Endothelial cell of umbilical vein (primary cell): ENCODE results near the gene RARA. TPM values are rescaled to one million over a fixed set of nuclear protein-coding genes. Genes with fewer than 3 reads are reported as not detected.

Experiments
- BruUV-seq: library from RNA; stranded (reverse); fragments of 400-500 nt; replicated peaks from 2 replicates; lab custom pipeline; 2021; lab: Mats Ljungman, UMichigan
- CTCF ChIA-PET: fragments of 300-600, 350-600 bp; sonication (Branson Sonifier 250); formaldehyde crosslinking; loops from one replicate; lab custom pipeline; 2021; ENCODE audit warnings: antibody characterized with exemption, inconsistent platforms; lab: Charles Lee
- POLR2A ChIA-PET: fragments of 300-600, 350-600 bp; sonication (Branson Sonifier 250); formaldehyde crosslinking; loops from one replicate; lab custom pipeline; 2021; ENCODE audit warnings: antibody characterized with exemption, inconsistent platforms; lab: Charles Lee
- DNase-seq: peaks from one replicate; pipeline ENCODE4 v3.0.0-alpha.2; 2011; ENCODE audit warnings: low read depth, low spot score
- FAIRE-seq: peaks from 2 replicates; lab custom pipeline; 2011; peaks lifted over from hg19 to GRCh38; lab: Jason Lieb, UNC
- H2AFZ ChIP-seq: 2 replicates; pipeline ENCODE4 v1.6.0; 2012; ENCODE audit warnings: low read depth, low read length, control low read depth, inconsistent platforms
- H3K27ac ChIP-seq: 2 replicates; pipeline ENCODE4 v1.5.1; 2011; ENCODE audit warnings: low read depth, mild to moderate bottlenecking, control low read depth, low read length, moderate library complexity; ENCODE audit not compliant: insufficient read depth
- H3K27me3 ChIP-seq, 2 experiments: 2 replicates each; pipeline versions ENCODE4 v1.6.0 to v1.6.1; 2011; ENCODE audit warnings: low read length in 2 of 2, mixed read lengths in 1 of 2; ENCODE audit not compliant: control insufficient read depth in 2 of 2, insufficient read depth in 2 of 2
- H3K36me3 ChIP-seq, 2 experiments: 2 replicates in 1 of 2; 3 replicates in 1 of 2; pipeline ENCODE4 v1.5.1; 2011; ENCODE audit warnings: low read length in 2 of 2, mild to moderate bottlenecking in 1 of 2, moderate library complexity in 1 of 2; ENCODE audit not compliant: control insufficient read depth in 2 of 2, insufficient read depth in 2 of 2; ENCODE audit errors: extremely low read depth in 1 of 2
- H3K4me1 ChIP-seq: 3 replicates; pipeline ENCODE4 v1.5.1; 2011; ENCODE audit warnings: mild to moderate bottlenecking, low read length; ENCODE audit not compliant: control insufficient read depth, insufficient read depth; ENCODE audit errors: extremely low read depth
- H3K4me2 ChIP-seq: 2 replicates; pipeline ENCODE4 v1.6.1; 2011; ENCODE audit warnings: low read length, control low read depth, mixed read lengths; ENCODE audit not compliant: insufficient read depth
- H3K4me3 ChIP-seq, 3 experiments: fragments of 200-600 bp in 1 of 3; sonication (generic), shearing (Covaris generic) in 1 of 3; replicated peaks in 1 of 3; 2 replicates each; pipeline ENCODE4 v1.5.1; 2011 to 2016; ENCODE audit warnings: control low read depth in 3 of 3, low read length in 3 of 3, mild to moderate bottlenecking in 2 of 3, inconsistent platforms in 1 of 3, low read depth in 1 of 3, moderate library complexity in 1 of 3; ENCODE audit not compliant: insufficient read depth in 1 of 3
- H3K79me2 ChIP-seq: 2 replicates; pipeline ENCODE4 v1.6.0; 2012; ENCODE audit warnings: low read length, inconsistent platforms; ENCODE audit not compliant: control insufficient read depth, insufficient read depth
- H3K9ac ChIP-seq: replicated peaks from 2 replicates; pipeline ENCODE3; 2011; ENCODE audit warnings: low read length, control low read depth; ENCODE audit not compliant: insufficient read depth; ENCODE audit errors: extremely low read depth
- H3K9me1 ChIP-seq: replicated peaks from 3 replicates; pipeline ENCODE4 v1.6.0; 2011; ENCODE audit warnings: mild to moderate bottlenecking, low read length; ENCODE audit not compliant: control insufficient read depth, insufficient read depth; ENCODE audit errors: extremely low read depth
- H3K9me3 ChIP-seq: replicated peaks from 2 replicates; pipeline ENCODE4 v1.5.1; 2012; ENCODE audit warnings: low read length, inconsistent platforms; ENCODE audit not compliant: control insufficient read depth, insufficient read depth
- H4K20me1 ChIP-seq: replicated peaks from 2 replicates; pipeline ENCODE3; 2011; ENCODE audit warnings: mild to moderate bottlenecking, low read length; ENCODE audit not compliant: control insufficient read depth, insufficient read depth; ENCODE audit errors: extremely low read depth
- EZH2 ChIP-seq: IDR thresholded peaks from 2 replicates; pipeline ENCODE4 v1.6.1; 2012; ENCODE audit warnings: borderline replicate concordance, low read depth, mild to moderate bottlenecking, moderate library complexity, low read length, inconsistent platforms; ENCODE audit not compliant: severe bottlenecking
- FOS ChIP-seq: IDR thresholded peaks from 2 replicates; pipeline ENCODE4 v1.6.1; 2011; ENCODE audit warnings: mild to moderate bottlenecking, low read length, moderate library complexity, borderline replicate concordance; ENCODE audit not compliant: insufficient read depth
- JUN ChIP-seq: IDR thresholded peaks from 2 replicates; pipeline ENCODE4 v1.6.1; 2011; ENCODE audit warnings: borderline replicate concordance, low read depth; ENCODE audit not compliant: insufficient read length, insufficient read depth
- dilution Hi-C: fragments of 300-500 bp; cut with MboI; formaldehyde crosslinking; loops from one replicate; pipeline ENCODE4 v1.15.0; 2019; ENCODE audit warnings: low sequenced_read_pairs; ENCODE audit not compliant: extremely low pct_ligation_motif_present
- intact Hi-C: fragments of 100-400 bp; cut with micrococcal nuclease; formaldehyde crosslinking; loops from one replicate; pipeline ENCODE4 v1.10.0; 2022
- polyA plus RNA-seq, 4 experiments: library from polyadenylated mRNA; depleted of rRNA in 3 of 4; stranded (reverse) in 3 of 4; unstranded in 1 of 4; fragments of >200 nt; gene quantifications; 2 replicates each; pipeline versions ENCODE4 v1.2.1 to v1.2.3, GENCODE V29; 2011 to 2012; ENCODE audit warnings: missing spikeins in 1 of 4
- total RNA-seq: library from RNA; stranded (reverse); gene quantifications from 2 replicates; pipeline ENCODE4 v1.2.3, GENCODE V29; 2021
- TF ChIP-seq, protein P1 (sequence below), 2 donors: IDR thresholded peaks; 1 replicate in 1 of 2; 2 replicates in 1 of 2; pipeline ENCODE4 v1.5.1; 2011; ENCODE audit warnings: low read length in 2 of 2, mild to moderate bottlenecking in 2 of 2, moderate library complexity in 2 of 2, control low read depth in 1 of 2, inconsistent platforms in 1 of 2, low read depth in 1 of 2; ENCODE audit not compliant: insufficient read depth in 1 of 2; ENCODE audit errors: extremely low read depth in 1 of 2

The RARA gene
- total and polyA plus RNA-seq, 2 donors (not counting 3 experiments of a cell fraction or from before 2014, with no cell fraction given), result 11.9 to 37.8 TPM

DNA sequence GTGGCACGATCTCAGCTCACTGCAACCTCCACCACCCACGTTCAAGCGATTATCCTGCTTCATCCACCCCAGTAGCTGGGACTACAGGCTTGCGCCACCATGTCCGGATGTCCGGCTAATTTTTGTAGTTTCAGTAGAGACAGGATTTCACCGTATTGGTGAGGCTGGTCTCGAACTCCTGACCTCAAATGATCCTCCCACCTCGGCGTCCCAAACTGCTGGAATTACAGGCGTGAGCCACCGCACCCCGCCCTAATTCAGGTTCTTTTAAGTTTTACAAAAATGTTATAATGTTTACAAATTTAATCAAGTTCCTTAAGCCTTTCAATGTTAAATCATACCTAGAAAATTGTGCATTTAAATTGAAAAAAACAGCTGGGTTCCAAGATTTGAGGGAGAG lies 68.9 kb downstream of the RARA start:
- no peak overlapping the region for H3K4me2 ChIP-seq
- no peak overlapping the region for H3K4me3 ChIP-seq
- H3K9ac ChIP-seq, result no peak overlapping the region
- TF ChIP-seq FOS (no peak), EZH2 (no peak)
- TF ChIP-seq, protein P1, sequence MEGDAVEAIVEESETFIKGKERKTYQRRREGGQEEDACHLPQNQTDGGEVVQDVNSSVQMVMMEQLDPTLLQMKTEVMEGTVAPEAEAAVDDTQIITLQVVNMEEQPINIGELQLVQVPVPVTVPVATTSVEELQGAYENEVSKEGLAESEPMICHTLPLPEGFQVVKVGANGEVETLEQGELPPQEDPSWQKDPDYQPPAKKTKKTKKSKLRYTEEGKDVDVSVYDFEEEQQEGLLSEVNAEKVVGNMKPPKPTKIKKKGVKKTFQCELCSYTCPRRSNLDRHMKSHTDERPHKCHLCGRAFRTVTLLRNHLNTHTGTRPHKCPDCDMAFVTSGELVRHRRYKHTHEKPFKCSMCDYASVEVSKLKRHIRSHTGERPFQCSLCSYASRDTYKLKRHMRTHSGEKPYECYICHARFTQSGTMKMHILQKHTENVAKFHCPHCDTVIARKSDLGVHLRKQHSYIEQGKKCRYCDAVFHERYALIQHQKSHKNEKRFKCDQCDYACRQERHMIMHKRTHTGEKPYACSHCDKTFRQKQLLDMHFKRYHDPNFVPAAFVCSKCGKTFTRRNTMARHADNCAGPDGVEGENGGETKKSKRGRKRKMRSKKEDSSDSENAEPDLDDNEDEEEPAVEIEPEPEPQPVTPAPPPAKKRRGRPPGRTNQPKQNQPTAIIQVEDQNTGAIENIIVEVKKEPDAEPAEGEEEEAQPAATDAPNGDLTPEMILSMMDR (IDR thresholded peaks at IDR 0.05; ENCODE audit: extremely low read depth in 1 of 2, insufficient read depth in 1 of 2, low read depth in 1 of 2, low read length in 2 of 2), result no peak
- H3K9me3 ChIP-seq, result no peaks in the 10 kb centered on the region
- no peaks in the 10 kb centered on the region for H3K79me2 ChIP-seq
- no peaks in the 10 kb centered on the region for H3K9me1 ChIP-seq
- dilution Hi-C loops, result no loop called here
- no peaks in the 10 kb centered on the region for H3K4me1 ChIP-seq
- CTCF ChIA-PET, result interaction anchor here (1.4 kb wide), 1 partner anchor 156 kb away, joined by 3 read pairs; no protein-coding TSS in a partner anchor
- FAIRE-seq (no peak), DNase-seq (no peak)
- H3K27ac ChIP-seq, result no peak overlapping the region
- H2AFZ ChIP-seq, result no peak overlapping the region
- POLR2A ChIA-PET, result no interaction called here
- H3K27me3 ChIP-seq, result no peaks in the 10 kb centered on the region
- intact Hi-C loops, result no loop called here
- no peaks in the 10 kb centered on the region for H3K36me3 ChIP-seq
- BruUV-seq, result no TSS peak
- H4K20me1 ChIP-seq, result no peaks in the 10 kb centered on the region

DNA sequence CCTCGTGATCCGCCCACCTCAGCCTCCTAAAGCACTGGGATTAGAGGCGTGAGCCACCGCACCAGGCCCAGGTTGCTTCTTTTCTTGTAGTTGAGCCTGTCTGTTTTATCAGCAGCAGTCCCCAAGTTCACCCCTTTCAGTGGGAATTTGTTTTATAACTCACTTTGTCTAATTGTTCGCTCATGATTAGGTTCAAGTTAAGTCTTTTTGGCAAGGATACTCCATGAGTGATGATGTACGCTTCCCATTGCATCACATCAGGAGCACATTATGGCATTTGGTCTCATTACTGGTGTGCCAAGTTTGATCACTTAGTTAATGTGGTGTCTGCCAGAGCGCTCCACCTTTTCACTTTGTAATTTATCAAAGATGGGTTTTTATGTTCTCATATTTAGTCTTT lies 70.0 kb downstream of the RARA start:
- no peaks in the 10 kb centered on the region for H4K20me1 ChIP-seq
- no peak overlapping the region for H3K4me3 ChIP-seq
- H3K27ac ChIP-seq, result no peak overlapping the region
- ChIA-PET POLR2A (no interaction called here), CTCF (no interaction called here)
- H3K4me1 ChIP-seq, result no peaks in the 10 kb centered on the region
- DNase-seq (no peak), FAIRE-seq (no peak)
- H2AFZ ChIP-seq, result no peak overlapping the region
- no peaks in the 10 kb centered on the region for H3K79me2 ChIP-seq
- no peak overlapping the region for H3K9ac ChIP-seq
- H3K9me1 ChIP-seq, result no peaks in the 10 kb centered on the region
- no peak overlapping the region for H3K4me2 ChIP-seq
- dilution Hi-C loops, result no loop called here
- no peaks in the 10 kb centered on the region for H3K36me3 ChIP-seq
- no TSS peak for BruUV-seq
- H3K27me3 ChIP-seq, result no peaks in the 10 kb centered on the region
- TF ChIP-seq FOS (no peak), JUN (no peak)
- intact Hi-C loops, result no loop called here
- no peaks in the 10 kb centered on the region for H3K9me3 ChIP-seq
